H1 (cell line): Measurements from ENCODE around the gene MYBPC1.

Experiments used
- JUN ChIP-seq: IDR thresholded peaks from 2 replicates; pipeline ENCODE4 v1.6.1; 2011; ENCODE audit warnings: low read depth, mild to moderate bottlenecking, improper control_type of control experiment, low read length
- POLR2A ChIP-seq, 2 experiments: IDR thresholded peaks; 1 replicate in 1 of 2; 2 replicates in 1 of 2; pipeline ENCODE4 v1.6.1; 2011; ENCODE audit warnings: low read depth in 2 of 2, low read length in 2 of 2, mild to moderate bottlenecking in 2 of 2; ENCODE audit errors: control extremely low read depth in 1 of 2
- POLR2AphosphoS5 ChIP-seq: IDR thresholded peaks from 2 replicates; pipeline ENCODE4 v1.6.1; 2011; ENCODE audit warnings: low read depth, low read length
- RAD21 ChIP-seq, 2 experiments: IDR thresholded peaks in 1 of 2; conservative IDR thresholded peaks in 1 of 2; 2 replicates each; pipeline ENCODE4 v1.6.1; 2011; ENCODE audit warnings: low read depth in 2 of 2, low read length in 2 of 2, improper control_type of control experiment in 1 of 2, inconsistent platforms in 1 of 2, mild to moderate bottlenecking in 1 of 2, moderate library complexity in 1 of 2
- TEAD4 ChIP-seq: IDR thresholded peaks from 2 replicates; pipeline ENCODE4 v1.6.1; 2012; ENCODE audit warnings: low read depth, low read length, inconsistent platforms, mixed read lengths
- TF ChIP-seq, protein P1 (sequence below), 3 experiments: IDR thresholded peaks; 1 replicate in 2 of 3; 2 replicates in 1 of 3; pipeline versions ENCODE4 v1.5.1 to v1.6.1; 2011; ENCODE audit warnings: low read length in 3 of 3, mild to moderate bottlenecking in 3 of 3, inconsistent platforms in 2 of 3, low read depth in 1 of 3, moderate library complexity in 1 of 3; ENCODE audit not compliant: insufficient read depth in 1 of 3; ENCODE audit errors: control extremely low read depth in 1 of 3

DNA sequence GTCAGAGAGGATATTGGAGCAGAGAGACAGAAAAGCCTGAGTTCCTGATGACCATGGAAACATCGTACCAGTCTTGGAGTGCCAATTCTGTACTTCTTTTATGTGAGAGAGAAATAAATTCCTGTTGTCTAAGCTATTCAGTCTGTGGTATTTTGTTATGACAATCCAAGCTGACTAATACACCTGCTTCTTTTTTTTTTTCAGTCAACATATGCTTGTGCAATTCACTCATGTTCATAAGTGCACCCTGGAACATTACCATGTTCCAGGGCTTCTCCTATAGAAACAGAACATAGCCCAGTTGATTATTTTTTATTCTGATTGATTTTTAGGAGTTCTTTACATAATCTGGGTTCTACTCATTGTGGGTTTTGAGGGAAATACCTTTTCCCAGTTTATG is 100.9 kb downstream of the MYBPC1 start:
- TF ChIP-seq, protein P1, sequence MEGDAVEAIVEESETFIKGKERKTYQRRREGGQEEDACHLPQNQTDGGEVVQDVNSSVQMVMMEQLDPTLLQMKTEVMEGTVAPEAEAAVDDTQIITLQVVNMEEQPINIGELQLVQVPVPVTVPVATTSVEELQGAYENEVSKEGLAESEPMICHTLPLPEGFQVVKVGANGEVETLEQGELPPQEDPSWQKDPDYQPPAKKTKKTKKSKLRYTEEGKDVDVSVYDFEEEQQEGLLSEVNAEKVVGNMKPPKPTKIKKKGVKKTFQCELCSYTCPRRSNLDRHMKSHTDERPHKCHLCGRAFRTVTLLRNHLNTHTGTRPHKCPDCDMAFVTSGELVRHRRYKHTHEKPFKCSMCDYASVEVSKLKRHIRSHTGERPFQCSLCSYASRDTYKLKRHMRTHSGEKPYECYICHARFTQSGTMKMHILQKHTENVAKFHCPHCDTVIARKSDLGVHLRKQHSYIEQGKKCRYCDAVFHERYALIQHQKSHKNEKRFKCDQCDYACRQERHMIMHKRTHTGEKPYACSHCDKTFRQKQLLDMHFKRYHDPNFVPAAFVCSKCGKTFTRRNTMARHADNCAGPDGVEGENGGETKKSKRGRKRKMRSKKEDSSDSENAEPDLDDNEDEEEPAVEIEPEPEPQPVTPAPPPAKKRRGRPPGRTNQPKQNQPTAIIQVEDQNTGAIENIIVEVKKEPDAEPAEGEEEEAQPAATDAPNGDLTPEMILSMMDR (IDR thresholded peaks at IDR 0.05; ENCODE audit: control extremely low read depth in 1 of 3, insufficient read depth in 1 of 3, low read depth in 1 of 3, low read length in 3 of 3) = no peak
- TF ChIP-seq POLR2AphosphoS5 (no peak), RAD21 (IDR thresholded peaks at IDR 0.05 in 1 of 2, conservative IDR thresholded peaks at IDR 0.05 in 1 of 2; ENCODE audit: low read depth in 2 of 2, low read length in 2 of 2) (no peak), TEAD4 (no peak), JUN (no peak), POLR2A (IDR thresholded peaks at IDR 0.05; ENCODE audit: control extremely low read depth in 1 of 2, low read depth in 2 of 2, low read length in 2 of 2) (no peak)
